GM21423 (cell line): ENCODE measurements around the gene TWSG1.
"Not testable (repeated sequence)": the region's sequence is repeated elsewhere in the genome, so short reads cannot be mapped to it uniquely, and the experiment has no call there.

Source experiments
- ATAC-seq: cut with Tn5 transposase; IDR thresholded peaks from one replicate; pipeline ENCODE4 v1.9.1; 2021; ENCODE audit warnings: mild to moderate bottlenecking, moderate library complexity; ENCODE audit not compliant: unreplicated experiment

TWSG1 gene

GRCh38 chr18:9422816-9423519 is 88.4 kb downstream of the TWSG1 start:
- no peak for ATAC-seq

- not testable (repeated sequence) for ATAC-seq
Observed at GRCh38 chr18:9423648-9424047, 89.1 kb downstream of the TWSG1 start.

- not testable (repeated sequence) for ATAC-seq
Observed at GRCh38 chr18:9424235-9424634, 89.7 kb downstream of the TWSG1 start.

GRCh38 chr18:9426753-9427152 is 92.2 kb downstream of the TWSG1 start:
- ATAC-seq, result no peak

GRCh38 chr18:9428301-9428706 is 93.7 kb downstream of the TWSG1 start:
- no peak for ATAC-seq

GRCh38 chr18:9428862-9429661 is 94.5 kb downstream of the TWSG1 start:
- ATAC-seq, result no peak

GRCh38 chr18:9429662-9429993 is 95.1 kb downstream of the TWSG1 start:
- no peak for ATAC-seq

GRCh38 chr18:9430315-9430714 is 95.7 kb downstream of the TWSG1 start:
- not testable (repeated sequence) for ATAC-seq

- no peak for ATAC-seq
Observed at GRCh38 chr18:9431296-9431695, 96.7 kb downstream of the TWSG1 start.

GRCh38 chr18:9433122-9433521 is 98.5 kb downstream of the TWSG1 start:
- not testable (repeated sequence) for ATAC-seq

GRCh38 chr18:9433671-9434121 is 99.1 kb downstream of the TWSG1 start:
- no peak for ATAC-seq

- no peak for ATAC-seq
Observed at GRCh38 chr18:9434122-9434701, 99.6 kb downstream of the TWSG1 start.

- no peak for ATAC-seq
Observed at GRCh38 chr18:9435041-9435440, 100.5 kb downstream of the TWSG1 start.

GRCh38 chr18:9436206-9436929 is 101.8 kb downstream of the TWSG1 start:
- no peak for ATAC-seq

- ATAC-seq, result no peak
Observed at GRCh38 chr18:9437021-9437437, 102.5 kb downstream of the TWSG1 start.

GRCh38 chr18:9437672-9438071 is 103.1 kb downstream of the TWSG1 start:
- ATAC-seq, result no peak

- ATAC-seq, result no peak
Observed at GRCh38 chr18:9441061-9441460, 106.5 kb downstream of the TWSG1 start.

- ATAC-seq, result no peak
Observed at GRCh38 chr18:9444549-9444948, 110.0 kb downstream of the TWSG1 start.

GRCh38 chr18:9446839-9447238 is 112.3 kb downstream of the TWSG1 start:
- ATAC-seq, result no peak

GRCh38 chr18:9447334-9447733 is 112.8 kb downstream of the TWSG1 start:
- no peak for ATAC-seq
